ENCODE results near the gene KRT25.

Gene KRT25

GRCh38 chr17:40755231-40755630, at the start of gene KRT25:
Gene KRT25, minus strand, starts transcription at chr17:40755331. Its CDS starts 60 bp downstream, at chr17:40755271.
- FAIRE-seq (no peak), DNase-seq (ENCODE audit: insufficient read length, low spot score) (no peak)

GRCh38 chr17:40803617-40804082, 48.5 kb upstream of the KRT25 start:
- peak; percentile 56 for DNase-seq (ENCODE audit: insufficient read length, low spot score)
- FAIRE-seq = peak; percentile 85

GRCh38 chr17:40801157-40801556, 46.0 kb upstream of the KRT25 start:
- DNase-seq (ENCODE audit: insufficient read length, low spot score) (no peak), FAIRE-seq (no peak)

- FAIRE-seq (no peak), DNase-seq (ENCODE audit: insufficient read length, low spot score) (no peak)
Observed at GRCh38 chr17:40800381-40800780, 45.2 kb upstream of the KRT25 start.

GRCh38 chr17:40799859-40800258, 44.7 kb upstream of the KRT25 start, which contains the start of gene KRT28:
Gene KRT28, minus strand, starts transcription at chr17:40799959. Its CDS starts 66 bp downstream, at chr17:40799893.
- FAIRE-seq (no peak), DNase-seq (ENCODE audit: insufficient read length, low spot score) (no peak)

- DNase-seq (ENCODE audit: insufficient read length, low spot score) (no peak), FAIRE-seq (no peak)
Observed at GRCh38 chr17:40796846-40797245, 41.7 kb upstream of the KRT25 start.

GRCh38 chr17:40795019-40795667, 40.0 kb upstream of the KRT25 start:
- FAIRE-seq = no peak
- no peak for DNase-seq (ENCODE audit: insufficient read length, low spot score)

GRCh38 chr17:40794466-40794865, 39.3 kb upstream of the KRT25 start:
- no peak for FAIRE-seq
- DNase-seq (ENCODE audit: insufficient read length, low spot score) = no peak

GRCh38 chr17:40793832-40794231, 38.7 kb upstream of the KRT25 start:
- no peak for FAIRE-seq
- no peak for DNase-seq (ENCODE audit: insufficient read length, low spot score)

- no peak for FAIRE-seq
- no peak for DNase-seq (ENCODE audit: insufficient read length, low spot score)
Observed at GRCh38 chr17:40791787-40792436, 36.8 kb upstream of the KRT25 start.

- DNase-seq (ENCODE audit: insufficient read length, low spot score) (no peak), FAIRE-seq (no peak)
Observed at GRCh38 chr17:40791111-40791510, 36.0 kb upstream of the KRT25 start.

- DNase-seq (ENCODE audit: insufficient read length, low spot score) (no peak), FAIRE-seq (no peak)
Observed at GRCh38 chr17:40782450-40782849, 27.3 kb upstream of the KRT25 start, which contains the start of gene KRT27. Gene KRT27, minus strand, starts transcription at chr17:40782550. Its CDS starts 57 bp downstream, at chr17:40782493.

GRCh38 chr17:40779181-40779909, 24.2 kb upstream of the KRT25 start:
- FAIRE-seq (no peak), DNase-seq (ENCODE audit: insufficient read length, low spot score) (no peak)

- FAIRE-seq = no peak
- no peak for DNase-seq (ENCODE audit: insufficient read length, low spot score)
Observed at GRCh38 chr17:40778461-40778860, 23.3 kb upstream of the KRT25 start.

GRCh38 chr17:40777971-40778370, 22.8 kb upstream of the KRT25 start:
- DNase-seq (ENCODE audit: insufficient read length, low spot score) (no peak), FAIRE-seq (no peak)

GRCh38 chr17:40777459-40777858, 22.3 kb upstream of the KRT25 start:
- no peak for DNase-seq (ENCODE audit: insufficient read length, low spot score)
- FAIRE-seq = no peak

- FAIRE-seq (no peak), DNase-seq (ENCODE audit: insufficient read length, low spot score) (no peak)
Observed at GRCh38 chr17:40775945-40776344, 20.8 kb upstream of the KRT25 start.

- FAIRE-seq (no peak), DNase-seq (ENCODE audit: insufficient read length, low spot score) (no peak)
Observed at GRCh38 chr17:40772101-40772500, 17.0 kb upstream of the KRT25 start, which contains the start of gene KRT26. Gene KRT26, minus strand, starts transcription at chr17:40772201. Its CDS starts 88 bp downstream, at chr17:40772113.

- FAIRE-seq (no peak), DNase-seq (ENCODE audit: insufficient read length, low spot score) (no peak)
Observed at GRCh38 chr17:40765657-40766056, 10.5 kb upstream of the KRT25 start.

GRCh38 chr17:40763752-40764151, 8.6 kb upstream of the KRT25 start:
- DNase-seq (ENCODE audit: insufficient read length, low spot score) (no peak), FAIRE-seq (no peak)

Data from GM19239 (cell line).